Melanocyte of skin (primary cell): Measurements from ENCODE around the gene VGF. TPM values are rescaled to one million over a fixed set of nuclear protein-coding genes. Genes with fewer than 3 reads are reported as not detected.

ENCODE experiments used
- small RNA-seq, 2 donors: library from RNA; depleted of rRNA; stranded (forward); fragments of <200 nt; gene quantifications; one replicate each; pipeline ENCODE3, GENCODE V24; 2012
- total RNA-seq, 2 donors: library from RNA; depleted of rRNA; stranded (reverse); fragments of >200 nt; gene quantifications; 2 replicates each; pipeline ENCODE4 v1.2.3, GENCODE V29; 2012

VGF gene
- total RNA-seq, result 10 to 100 TPM in 1 of 2 donors, 1 to 10 TPM in 1; 8.3 to 27.0 TPM

DNA sequence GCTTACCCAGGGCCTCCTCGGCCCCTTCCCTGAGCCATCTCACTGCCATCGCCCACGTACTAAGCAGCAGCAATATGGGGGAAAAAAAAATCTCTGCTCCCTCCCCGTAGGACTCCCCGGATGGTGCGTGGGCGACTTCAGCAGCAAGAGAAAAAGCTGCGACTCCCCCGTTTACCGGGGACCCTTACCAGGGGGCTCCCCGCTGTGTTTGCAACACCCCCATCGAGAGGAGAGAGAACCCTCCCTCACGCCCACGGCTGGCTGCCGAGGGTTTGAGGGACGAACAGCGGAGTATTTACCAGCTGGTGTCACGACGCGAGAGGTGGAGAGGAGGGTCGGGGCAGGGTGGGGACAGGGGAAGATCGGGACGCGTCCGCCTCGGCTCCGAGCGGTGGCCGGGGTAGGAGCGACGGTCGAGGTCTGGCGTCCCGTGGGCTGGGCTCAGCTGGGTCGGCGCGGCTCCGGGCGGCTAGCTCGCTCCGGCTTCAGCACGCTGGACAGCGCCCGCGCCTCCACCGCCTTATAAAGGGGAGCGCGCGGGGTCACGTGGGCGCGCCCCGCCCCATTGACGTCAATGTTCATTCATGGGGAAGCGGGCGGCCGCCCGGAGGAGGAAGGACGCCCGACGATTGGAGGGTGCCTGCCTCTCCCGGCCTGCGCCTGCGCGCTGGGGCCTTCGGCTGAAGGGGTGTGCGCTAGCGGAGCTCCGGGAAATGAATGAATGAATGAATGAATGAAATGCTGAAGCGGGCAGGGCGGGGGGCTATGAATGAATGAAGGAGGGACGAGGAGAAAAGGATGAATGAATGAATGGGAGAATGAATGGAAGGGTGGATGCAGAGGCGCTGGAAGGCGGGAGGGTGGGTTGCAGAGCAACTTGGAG, at the start of gene VGF:
TSS of gene VGF (minus strand) at position 495 of the 883 bp plus-strand sequence. CDS start 726 bp downstream, outside the sequence.

DNA sequence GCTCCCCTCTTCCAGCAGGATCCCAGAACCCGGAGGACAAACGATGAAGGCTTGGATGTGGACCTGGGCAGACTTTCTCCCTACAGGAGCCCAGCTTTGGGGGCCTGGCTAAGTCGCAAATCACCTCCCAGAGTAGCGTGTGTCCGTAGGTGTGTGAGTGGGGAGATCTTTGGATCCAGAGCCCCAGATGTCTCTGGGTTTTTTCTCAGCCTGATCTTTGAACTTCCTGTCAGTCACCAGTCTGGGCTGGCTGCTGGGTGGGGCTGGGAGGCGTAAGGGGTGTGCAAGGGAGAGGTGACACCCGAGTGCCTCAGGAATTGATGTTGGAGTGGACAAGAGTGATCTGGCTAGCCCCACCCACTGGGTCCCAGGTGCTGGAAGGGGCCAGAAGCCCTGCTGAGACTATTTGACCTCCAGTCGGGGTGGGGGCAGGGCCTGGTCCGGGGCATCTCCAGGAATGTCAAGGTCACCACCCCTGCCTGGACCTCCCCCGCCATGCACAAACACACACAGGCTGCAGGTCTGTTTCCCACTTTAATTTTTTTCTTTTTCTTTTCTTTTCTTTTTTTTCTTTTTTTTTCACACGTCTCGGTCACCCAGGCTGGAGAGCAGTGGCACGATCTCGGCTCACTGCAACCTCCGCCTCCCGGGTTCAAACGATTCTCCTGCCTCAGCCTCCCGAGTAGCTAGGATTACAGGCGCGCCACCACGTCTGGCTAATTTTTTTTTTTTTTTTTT, 35.7 kb upstream of the VGF start, which contains the start of gene MOGAT3:
TSS of gene MOGAT3 (minus strand) at position 175 of the 738 bp plus-strand sequence. CDS start 182 bp downstream, outside the sequence.

DNA sequence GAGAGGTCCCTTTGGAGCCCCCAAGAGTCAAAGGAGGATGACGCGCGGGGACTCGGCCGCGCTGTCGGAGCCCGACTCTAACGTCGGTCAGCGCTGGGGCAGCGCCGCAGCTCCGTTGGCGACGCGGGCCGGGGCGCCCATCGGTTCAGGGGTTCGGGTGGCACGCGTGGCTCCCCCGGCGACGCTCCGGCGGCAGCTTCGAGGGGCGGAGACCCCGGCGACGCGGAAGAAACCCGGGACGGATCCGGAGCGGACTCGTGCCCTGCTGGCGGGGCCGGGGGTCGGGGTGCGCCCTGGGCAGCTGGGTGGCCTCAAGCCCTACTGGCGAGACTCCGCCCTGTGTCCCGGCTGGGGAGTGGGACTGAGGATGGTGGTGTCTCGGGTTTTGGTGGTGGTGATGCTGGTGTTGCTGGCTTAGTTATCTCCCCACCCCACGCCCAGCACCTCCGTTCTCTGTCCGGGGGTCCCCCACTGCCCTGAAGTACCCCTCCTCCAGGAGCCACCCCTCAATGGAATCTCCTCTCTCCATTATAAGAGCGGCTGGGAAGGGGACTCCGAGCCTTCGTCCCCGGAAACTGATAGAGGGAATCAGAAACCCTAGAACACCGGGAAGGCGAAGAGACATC, 14.9 kb upstream of the VGF start, which contains the start of gene NAT16:
TSS of gene NAT16 (minus strand) at position 164 of the 626 bp plus-strand sequence. CDS start 5,486 bp downstream, outside the sequence.

DNA sequence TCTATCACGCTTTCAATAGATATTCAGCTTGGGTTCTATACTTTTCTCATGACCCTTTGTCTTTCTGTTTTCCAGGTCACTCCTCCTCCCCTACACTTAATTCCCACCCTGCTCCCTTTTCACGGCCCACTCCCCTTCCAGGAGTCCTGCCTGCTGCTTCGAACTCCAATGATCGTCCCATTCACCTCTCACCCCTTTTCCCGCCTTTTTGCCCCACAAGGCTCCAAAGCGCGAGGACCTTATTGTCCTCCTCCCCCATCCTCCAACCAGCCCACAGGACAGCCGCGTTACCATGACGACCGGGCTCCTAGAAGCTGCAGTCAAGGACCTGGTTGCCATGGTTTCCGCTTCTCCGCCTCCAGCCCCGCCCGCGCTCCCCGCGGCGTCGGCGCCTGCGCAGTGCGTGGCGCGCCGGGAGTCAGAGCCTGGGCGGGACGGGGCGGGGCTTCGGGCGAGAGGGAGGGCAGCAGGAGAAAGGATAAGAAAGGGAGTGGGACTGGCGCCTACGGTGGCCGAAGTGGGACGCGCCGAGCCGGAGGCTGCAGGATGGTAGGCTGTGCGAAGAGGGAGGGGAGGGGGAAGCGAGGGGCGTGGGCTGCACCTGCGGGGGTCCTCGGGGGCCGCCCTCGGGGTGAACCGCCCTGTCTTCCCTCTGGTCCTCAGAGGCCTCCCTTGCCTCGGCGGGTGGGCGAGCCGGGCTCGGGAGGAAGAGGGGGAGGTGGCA, 11.2 kb downstream of the VGF start, which contains the start of gene AP1S1:
TSS of gene AP1S1 (plus strand) at position 508 of the 724 bp plus-strand sequence. CDS start at position 547, 39 bp downstream.

DNA sequence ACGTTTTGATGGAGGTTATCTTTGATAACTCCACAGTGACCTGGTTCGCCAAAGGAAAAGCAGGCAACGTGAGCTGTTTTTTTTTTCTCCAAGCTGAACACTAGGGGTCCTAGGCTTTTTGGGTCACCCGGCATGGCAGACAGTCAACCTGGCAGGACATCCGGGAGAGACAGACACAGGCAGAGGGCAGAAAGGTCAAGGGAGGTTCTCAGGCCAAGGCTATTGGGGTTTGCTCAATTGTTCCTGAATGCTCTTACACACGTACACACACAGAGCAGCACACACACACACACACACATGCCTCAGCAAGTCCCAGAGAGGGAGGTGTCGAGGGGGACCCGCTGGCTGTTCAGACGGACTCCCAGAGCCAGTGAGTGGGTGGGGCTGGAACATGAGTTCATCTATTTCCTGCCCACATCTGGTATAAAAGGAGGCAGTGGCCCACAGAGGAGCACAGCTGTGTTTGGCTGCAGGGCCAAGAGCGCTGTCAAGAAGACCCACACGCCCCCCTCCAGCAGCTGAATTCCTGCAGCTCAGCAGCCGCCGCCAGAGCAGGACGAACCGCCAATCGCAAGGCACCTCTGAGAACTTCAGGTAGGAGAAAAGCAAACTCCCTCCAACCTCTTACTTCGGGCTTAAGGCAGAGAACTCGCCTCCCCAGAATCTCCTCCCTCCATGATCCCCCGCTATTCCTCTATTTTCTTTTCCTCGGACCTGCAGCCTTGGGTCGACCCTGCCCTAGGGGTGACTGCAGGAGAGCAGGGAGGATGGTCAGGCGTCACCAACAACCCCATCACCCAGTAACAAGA, 38.5 kb downstream of the VGF start, which contains the start of gene SERPINE1:
TSS of gene SERPINE1 (plus strand) at position 454 of the 809 bp plus-strand sequence. CDS start 1,290 bp downstream, outside the sequence.

Small RNA genes within 50 kb of the gene (small RNA-seq; reads per million reads assigned to genes)
- 0.04 to 0.17 reads per million in 2 donors for gene MIR4653

Other genes starting within 250 kb of the VGF start
- not detected for gene MUC3A, start 216.0 kb downstream of the VGF start, total RNA-seq
- under 1 TPM in 1 of 2 donors, not detected in 1; 0.69 TPM for gene MUC12, start 196.0 kb downstream of the VGF start, total RNA-seq
- gene MUC17, start 145.5 kb downstream of the VGF start, total RNA-seq, result not detected
- gene TRIM56, start 80.1 kb downstream of the VGF start, total RNA-seq, result 10 to 100 TPM in 1 of 2 donors, 1 to 10 TPM in 1; 10.0 to 14.3 TPM
- gene SERPINE1, start 38.5 kb downstream of the VGF start, total RNA-seq, result 1 to 10 TPM; 1.0 to 3.3 TPM
- gene AP1S1, start 11.1 kb downstream of the VGF start, total RNA-seq, result 100 to 1,000 TPM; 151 to 208 TPM
- gene NAT16, start 14.7 kb upstream of the VGF start, total RNA-seq, result not detected
- gene MOGAT3, start 35.5 kb upstream of the VGF start, total RNA-seq, result not detected
- 100 to 1,000 TPM; 199 to 220 TPM for gene PLOD3, start 52.0 kb upstream of the VGF start, total RNA-seq
- 10 to 100 TPM; 60.9 to 88.1 TPM for gene ZNHIT1, start 52.6 kb upstream of the VGF start, total RNA-seq
- 1 to 10 TPM; 3.0 to 4.1 TPM for gene CLDN15, start 72.2 kb upstream of the VGF start, total RNA-seq
- gene FIS1, start 79.5 kb upstream of the VGF start, total RNA-seq, result 100 to 1,000 TPM; 138 to 142 TPM
- gene IFT22, start 156.2 kb upstream of the VGF start, total RNA-seq, result 10 to 100 TPM; 20.0 to 21.6 TPM
- under 1 TPM; under 0.01 TPM for gene COL26A1, start 197.3 kb upstream of the VGF start, total RNA-seq